Right lung (tissue), 5 donors: Measurements from ENCODE around the gene PDZD8. TPM values are rescaled to one million over a fixed set of nuclear protein-coding genes. Genes with fewer than 3 reads are reported as not detected.

Experiments used
- polyA plus RNA-seq, 5 donors: library from polyadenylated mRNA; unstranded; fragments of 120-200 nt; gene quantifications; one replicate each; pipeline versions ENCODE4 v1.2.1 to v1.2.3, GENCODE V29; 2013; ENCODE audit warnings: inconsistent platforms in 1 of 5, low replicate concordance in 1 of 5; ENCODE audit not compliant: insufficient read length in 5 of 5, insufficient read depth in 1 of 5

The PDZD8 gene
- polyA plus RNA-seq, 5 donors: 17.2 to 29.1 (median 27.5) TPM

Other genes with a start within 250 kb of the PDZD8 start
- not detected for gene VAX1, start 237.2 kb downstream of the PDZD8 start, polyA plus RNA-seq
- gene KCNK18, start 178.0 kb downstream of the PDZD8 start, polyA plus RNA-seq: not detected
- gene SLC18A2, start 134.3 kb downstream of the PDZD8 start, polyA plus RNA-seq: under 1 TPM; 0.13 to 0.25 (median 0.18) TPM
- under 1 TPM in 3 of 5 donors, not detected in 2; 0.09 to 0.60 (median 0.38) TPM for gene EMX2, start 167.3 kb upstream of the PDZD8 start, polyA plus RNA-seq